Tibial nerve (tissue), 4 donors: Measurements from ENCODE around the gene IKZF4. TPM values are rescaled to one million over a fixed set of nuclear protein-coding genes. Genes with fewer than 3 reads are reported as not detected.

Experiments
- DNase-seq, 2 donors: peaks; one replicate each; pipeline ENCODE4 v3.0.0-alpha.2; 2019; ENCODE audit warnings: low spot score in 2 of 2
- H3K27ac ChIP-seq, 4 donors: fragments of 200-600 bp; sonication (generic) in 3 of 4; one replicate each; pipeline ENCODE4 v1.5.1; 2017 to 2019; ENCODE audit warnings: mild to moderate bottlenecking in 1 of 4
- H3K27me3 ChIP-seq, 2 donors: fragments of 200-600 bp; sonication (generic) in 1 of 2; one replicate each; pipeline versions ENCODE4 v1.5.1 to v1.6.0; 2017 to 2019
- H3K36me3 ChIP-seq, 3 donors: fragments of 200-600 bp; sonication (generic); one replicate each; pipeline ENCODE4 v1.5.1; 2018 to 2019
- H3K4me1 ChIP-seq, 4 donors: fragments of 200-600 bp; sonication (generic) in 3 of 4; one replicate each; pipeline ENCODE4 v1.5.1; 2017 to 2019
- H3K4me3 ChIP-seq, 4 donors: fragments of 200-600 bp; sonication (generic) in 3 of 4; one replicate each; pipeline ENCODE4 v1.5.1; 2017 to 2019; ENCODE audit warnings: mild to moderate bottlenecking in 1 of 4, moderate library complexity in 1 of 4
- H3K9me3 ChIP-seq, 4 donors: fragments of 200-600 bp; sonication (generic) in 3 of 4; one replicate each; pipeline ENCODE4 v1.5.1; 2017 to 2019
- CTCF ChIP-seq, 5 experiments: fragments of 200-600 bp in 3 of 5; fragments of 450-650 bp in 2 of 5; sonication (generic) in 3 of 5; IDR thresholded peaks; one replicate each; pipeline ENCODE4 v1.5.1; 2016 to 2019; ENCODE audit warnings: antibody characterized with exemption in 5 of 5, mild to moderate bottlenecking in 3 of 5, moderate library complexity in 2 of 5
- EP300 ChIP-seq, 2 donors: sonication (generic); formaldehyde crosslinking; IDR thresholded peaks; one replicate each; pipeline ENCODE4 v1.6.1; 2017; ENCODE audit warnings: antibody characterized with exemption in 2 of 2, mild to moderate bottlenecking in 1 of 2
- POLR2A ChIP-seq, 2 donors: fragments of 450-650 bp; IDR thresholded peaks; one replicate each; pipeline ENCODE4 v1.6.1; 2017; ENCODE audit warnings: antibody characterized with exemption in 2 of 2, mild to moderate bottlenecking in 2 of 2, moderate library complexity in 2 of 2
- WGBS, 2 donors: methylation state at CpG; one replicate each; pipeline ENCODE4 v1.1.5; 2018; 5-methylcytosine and 5-hydroxymethylcytosine counted together
- total RNA-seq, 4 donors: library from RNA; depleted of rRNA; stranded (reverse); fragments of >200 nt; gene quantifications; one replicate each; pipeline ENCODE4 v1.1.0, GENCODE V29; 2016

The IKZF4 gene
- total RNA-seq, 4 donors from 2014 or later = 3.8 to 9.6 (median 6.4) TPM

GRCh38 chr12:56037161-56037560, 16.3 kb downstream of the IKZF4 start:
- no peaks in the 10 kb centered on the region for H3K27me3 ChIP-seq
- no peaks in the 10 kb centered on the region for H3K9me3 ChIP-seq
- no peak overlapping the region for H3K27ac ChIP-seq
- 77 to 82% methylated on average over 2 of the region's 2 CpGs for WGBS, 2 donors
- H3K4me3 ChIP-seq = no peak overlapping the region
- TF ChIP-seq EP300 (IDR thresholded peaks at IDR 0.05) (no peak), CTCF (IDR thresholded peaks at IDR 0.05) (no peak)
- DNase-seq = no peak
- peaks cover 0 to 63% (median 0%) of the 10 kb centered on the region in 3 donors for H3K36me3 ChIP-seq
- peaks cover 0 to 10% (median 4%) of the 10 kb centered on the region in 4 donors for H3K4me1 ChIP-seq

- peaks cover 0 to 17% (median 10%) of the 10 kb centered on the region in 4 donors for H3K4me1 ChIP-seq
- peaks cover 0 to 57% (median 0%) of the 10 kb centered on the region in 3 donors for H3K36me3 ChIP-seq
- WGBS, 2 donors = 66 to 73% methylated on average over 2 of the region's 2 CpGs
- no peak for TF ChIP-seq CTCF (IDR thresholded peaks at IDR 0.05)
- no peak for TF ChIP-seq POLR2A (IDR thresholded peaks at IDR 0.05)
- TF ChIP-seq EP300 (IDR thresholded peaks at IDR 0.05) = no peak
- H3K4me3 ChIP-seq = no peak overlapping the region
- H3K9me3 ChIP-seq = no peaks in the 10 kb centered on the region
- DNase-seq = no peak
- no peak overlapping the region for H3K27ac ChIP-seq
- no peaks in the 10 kb centered on the region for H3K27me3 ChIP-seq
Measured at GRCh38 chr12:56038022-56038655, 17.3 kb downstream of the IKZF4 start.

- TF ChIP-seq CTCF (IDR thresholded peaks at IDR 0.05) (no peak), POLR2A (IDR thresholded peaks at IDR 0.05) (no peak), EP300 (IDR thresholded peaks at IDR 0.05) (no peak)
- H3K27me3 ChIP-seq = no peaks in the 10 kb centered on the region
- DNase-seq = no peak
- WGBS, 2 donors = 94 to 100% methylated on average over 1 of the region's 1 CpG
- no peak overlapping the region for H3K27ac ChIP-seq
- peaks cover 0 to 57% (median 6%) of the 10 kb centered on the region in 3 donors for H3K36me3 ChIP-seq
- H3K9me3 ChIP-seq = no peaks in the 10 kb centered on the region
- no peak overlapping the region for H3K4me3 ChIP-seq
- peaks cover 0 to 23% (median 16%) of the 10 kb centered on the region in 4 donors for H3K4me1 ChIP-seq
Measured at GRCh38 chr12:56040151-56040550, 19.3 kb downstream of the IKZF4 start.

GRCh38 chr12:56040963-56041551, 20.2 kb downstream of the IKZF4 start:
- no peak for TF ChIP-seq EP300 (IDR thresholded peaks at IDR 0.05)
- TF ChIP-seq POLR2A (IDR thresholded peaks at IDR 0.05) = no peak
- TF ChIP-seq CTCF (IDR thresholded peaks at IDR 0.05) = no peak
- no peak for DNase-seq
- Histone ChIP-seq H3K4me1 (peaks cover 0 to 23% (median 16%) of the 10 kb centered on the region in 4 donors), H3K9me3 (no peaks in the 10 kb centered on the region), H3K36me3 (peaks cover 0 to 53% (median 6%) of the 10 kb centered on the region in 3 donors), H3K27ac (peak overlapping the region; percentile 85 to 97 (median 92)), H3K27me3 (no peaks in the 10 kb centered on the region), H3K4me3 (peak overlapping the region; percentile 64 to 89 (median 79))
- WGBS, 2 donors = 59 to 63% methylated on average over 14 of the region's 14 CpGs
